BJ (cell line): Measurements from ENCODE around the gene INPP5A. TPM values are rescaled to one million over a fixed set of nuclear protein-coding genes. Genes with fewer than 3 reads are reported as not detected.

Experiments used
- CTCF ChIA-PET: fragments of 350-600 bp; formaldehyde crosslinking; extraction: SDS; loops from one replicate; lab custom pipeline; 2021; ENCODE audit warnings: antibody characterized with exemption, inconsistent platforms; lab: Yijun Ruan, JAX
- POLR2A ChIA-PET: fragments of 300-600 bp; sonication (Branson Sonifier 250); formaldehyde crosslinking; extraction: SDS; loops from one replicate; lab custom pipeline; 2021; ENCODE audit warnings: antibody characterized with exemption; lab: Charles Lee
- DNase-seq: peaks from one replicate; pipeline ENCODE4 v3.0.0-alpha.2; 2011; ENCODE audit warnings: low read depth
- H3K27me3 ChIP-seq: 2 replicates; pipeline ENCODE4 v1.6.0; 2011; ENCODE audit warnings: low read length; ENCODE audit not compliant: control insufficient read depth, insufficient read depth
- H3K36me3 ChIP-seq: 2 replicates; pipeline ENCODE4 v1.5.1; 2011; ENCODE audit warnings: low read length; ENCODE audit not compliant: control insufficient read depth, insufficient read depth
- H3K4me3 ChIP-seq: 2 replicates; pipeline ENCODE4 v1.5.1; 2011; ENCODE audit warnings: low read depth, mild to moderate bottlenecking, control low read depth, low read length
- CTCF ChIP-seq: IDR thresholded peaks from 2 replicates; pipeline ENCODE4 v1.5.1; 2011; ENCODE audit warnings: low read depth, mild to moderate bottlenecking, control low read depth, inconsistent platforms, low read length, moderate library complexity; ENCODE audit not compliant: insufficient read depth
- polyA plus RNA-seq: library from polyadenylated mRNA; depleted of rRNA; stranded (reverse); fragments of >200 nt; gene quantifications from 2 replicates; pipeline ENCODE4 v1.2.3, GENCODE V29; 2011

The INPP5A gene
- polyA plus RNA-seq, 1 experiment, result 60.1 TPM

- Histone ChIP-seq H3K4me3 (no peak overlapping the region), H3K27me3 (peaks cover 4% of the 10 kb centered on the region), H3K36me3 (peaks cover 17% of the 10 kb centered on the region)
- POLR2A ChIA-PET, result no interaction called here
- CTCF ChIA-PET, result no interaction called here
- no peak for TF ChIP-seq CTCF
- no peak for DNase-seq
Observed at GRCh38 chr10:132780356-132780755, 242.8 kb downstream of the INPP5A start.

DNA sequence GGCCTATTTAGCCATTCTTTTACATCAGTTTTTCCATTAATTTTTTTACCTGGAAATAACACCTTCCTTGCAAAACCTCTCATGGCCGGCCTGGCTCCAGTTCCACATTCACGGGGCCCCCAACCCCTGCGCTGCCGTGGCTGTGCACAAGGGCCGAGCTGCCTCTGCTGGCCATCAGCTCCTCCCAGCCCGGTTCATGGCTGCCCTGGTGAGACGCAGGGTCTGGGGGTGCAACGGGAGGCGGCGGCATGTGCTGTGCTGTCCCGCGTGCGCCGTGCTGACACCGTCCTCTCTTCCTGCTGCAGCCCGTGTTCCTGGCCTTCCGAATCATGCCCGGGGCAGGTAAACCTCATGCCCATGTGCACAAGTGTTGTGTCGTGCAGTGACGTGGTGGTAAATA is 244.0 kb downstream of the INPP5A start:
- POLR2A ChIA-PET, result no interaction called here
- CTCF ChIA-PET, result no interaction called here
- TF ChIP-seq CTCF, result no peak

DNA sequence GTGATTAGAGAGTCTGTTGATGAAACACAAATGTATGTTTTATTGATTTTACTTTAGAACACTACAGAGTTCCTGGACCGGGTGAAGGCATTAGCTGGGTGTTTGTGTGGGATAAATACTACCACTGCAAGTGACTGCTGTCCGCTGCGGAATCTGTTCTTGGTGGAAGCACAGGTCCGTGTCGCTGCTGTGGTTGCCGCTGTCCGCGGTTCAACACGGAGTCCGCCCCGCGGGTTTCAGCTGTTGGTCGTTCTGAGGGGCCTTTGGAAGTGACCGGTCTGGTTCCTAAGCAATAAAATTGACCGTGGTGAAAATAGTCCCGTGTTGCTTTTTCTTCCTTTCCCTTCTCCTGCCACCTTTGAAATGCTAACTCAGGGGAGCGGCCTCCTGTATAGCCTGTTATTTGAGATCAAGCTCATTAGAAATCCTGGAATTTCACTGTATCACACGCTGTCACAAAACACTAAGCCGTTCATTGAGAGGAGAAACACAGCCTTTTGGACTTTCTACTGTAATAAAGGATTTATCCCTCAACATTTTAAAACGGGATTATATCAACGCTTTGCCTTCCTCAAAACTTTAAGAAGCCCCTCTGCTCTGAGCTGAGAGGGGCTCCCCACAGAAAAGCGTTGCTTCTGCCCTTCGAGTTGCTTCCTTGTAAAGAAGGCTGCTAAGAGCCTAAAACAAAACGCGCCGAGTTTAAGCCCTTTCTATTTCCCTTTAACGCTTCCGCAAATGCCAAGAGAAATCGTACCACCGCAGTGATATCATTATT is 245.8 kb downstream of the INPP5A start:
- no peak for DNase-seq
- CTCF ChIA-PET, result no interaction called here
- Histone ChIP-seq H3K36me3 (peaks cover 13% of the 10 kb centered on the region), H3K27me3 (peaks cover 10% of the 10 kb centered on the region), H3K4me3 (no peak overlapping the region)
- POLR2A ChIA-PET, result no interaction called here
- no peak for TF ChIP-seq CTCF

More for the DNA sequence above, 244.0 kb downstream of the INPP5A start:
- DNase-seq, result no peak
- Histone ChIP-seq H3K36me3 (peaks cover 16% of the 10 kb centered on the region), H3K27me3 (peaks cover 5% of the 10 kb centered on the region), H3K4me3 (no peak overlapping the region)

DNA sequence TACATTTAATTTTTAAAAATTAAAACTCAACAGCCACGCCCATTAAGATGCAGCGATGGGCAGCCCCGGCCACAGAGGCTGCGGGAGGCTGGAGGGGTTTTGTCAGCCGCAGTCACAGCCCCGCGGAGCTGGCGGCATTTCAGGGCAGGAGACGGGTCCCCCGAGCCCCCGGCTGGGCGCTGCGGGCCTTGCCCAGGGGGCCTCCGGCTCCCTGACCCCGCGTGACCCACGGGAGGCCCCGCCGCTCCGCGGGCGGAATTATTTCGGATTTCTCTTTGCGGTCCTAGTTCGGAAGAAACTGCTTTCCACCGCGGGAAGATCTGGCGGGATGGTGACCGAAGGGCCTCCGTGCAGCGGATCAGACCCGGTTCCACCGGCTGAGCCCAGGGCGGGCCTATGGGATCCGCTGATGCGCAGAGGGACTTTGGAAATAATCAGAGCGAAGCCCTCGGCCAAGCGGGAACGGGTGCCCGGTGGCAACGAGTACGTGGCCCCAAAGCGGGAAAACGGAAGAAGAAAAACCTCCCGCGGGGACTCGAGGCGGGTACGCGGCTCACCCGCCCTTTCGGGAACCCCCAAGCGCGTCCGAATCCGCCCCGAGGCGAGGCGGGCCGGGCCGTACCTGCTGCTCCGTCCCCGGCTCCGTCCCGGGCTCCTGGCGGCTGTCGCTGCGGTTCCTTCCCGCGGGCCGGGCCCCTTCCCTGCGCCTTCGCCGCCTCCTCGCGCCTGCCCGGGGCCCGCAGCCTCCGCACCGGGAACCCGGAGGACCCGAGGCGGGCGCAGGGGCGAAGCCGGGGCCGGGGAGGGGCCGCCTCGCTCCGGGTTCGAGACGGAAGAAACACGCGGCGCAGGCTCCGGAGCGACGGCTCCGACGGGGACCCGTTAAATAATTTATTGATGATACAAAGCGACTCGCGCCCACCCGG is 246.6 kb downstream of the INPP5A start:
- ChIA-PET POLR2A (no interaction called here), CTCF (no interaction called here)
- H3K4me3 ChIP-seq, result no peak overlapping the region
- peaks cover 8% of the 10 kb centered on the region for H3K36me3 ChIP-seq
- DNase-seq, result no peak
- peaks cover 13% of the 10 kb centered on the region for H3K27me3 ChIP-seq
- no peak for TF ChIP-seq CTCF

DNA sequence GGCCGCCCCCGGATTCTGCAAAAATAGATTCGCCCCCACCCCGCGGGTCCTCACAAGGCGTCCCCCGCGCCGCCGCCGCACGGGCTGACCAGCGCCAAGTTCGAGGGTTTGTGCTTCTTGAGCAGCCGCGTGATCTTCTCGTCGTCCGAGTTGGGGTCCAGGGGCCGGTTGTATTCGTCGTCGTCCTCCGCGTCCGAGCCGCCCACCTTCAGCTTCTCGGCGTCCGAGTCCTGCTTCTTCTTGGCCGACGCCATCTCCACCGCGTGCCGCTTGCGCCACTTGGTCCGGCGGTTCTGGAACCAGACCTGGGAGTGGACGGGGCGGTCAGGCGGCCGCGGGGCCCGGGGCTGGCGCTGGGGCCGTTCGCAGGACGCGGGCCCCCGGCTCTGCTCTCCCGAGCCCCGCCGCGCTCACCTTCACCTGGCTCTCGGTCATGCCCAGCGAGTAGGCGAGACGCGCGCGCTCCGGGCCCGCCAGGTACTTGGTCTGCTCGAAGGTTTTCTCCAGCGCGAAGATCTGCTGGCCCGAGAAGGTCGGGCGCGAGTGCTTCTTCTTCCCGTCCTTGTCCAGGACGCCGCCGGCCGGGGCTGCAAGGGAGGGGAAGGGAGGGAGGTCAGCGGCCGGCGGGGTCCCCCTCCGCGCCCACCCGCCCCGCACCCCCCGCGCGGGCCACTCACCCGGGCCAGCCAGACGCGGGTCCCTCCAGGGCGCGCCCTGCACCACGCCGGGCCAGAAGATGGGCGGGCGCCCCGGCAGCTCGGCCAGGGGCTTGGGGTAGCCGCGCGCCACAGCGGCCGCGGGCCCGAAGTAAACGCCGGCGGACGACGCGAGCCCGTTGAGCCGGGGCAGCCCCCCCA is 247.5 kb downstream of the INPP5A start:
- no peak for DNase-seq
- TF ChIP-seq CTCF, result no peak
- Histone ChIP-seq H3K27me3 (peaks cover 19% of the 10 kb centered on the region), H3K4me3 (no peak overlapping the region), H3K36me3 (peaks cover 7% of the 10 kb centered on the region)
- ChIA-PET CTCF (no interaction called here), POLR2A (no interaction called here)
